H9 (cell line): Measurements from ENCODE around the gene MYO18B. TPM values are rescaled to one million over a fixed set of nuclear protein-coding genes. Genes with fewer than 3 reads are reported as not detected.

Experiments used
- DNase-seq: peaks from one replicate; pipeline ENCODE4 v3.0.0-alpha.2; 2017
- H2AFZ ChIP-seq: one replicate; pipeline ENCODE4 v1.6.1; 2013; ENCODE audit warnings: mild to moderate bottlenecking, low read length, control low read depth, moderate library complexity
- H2AK5ac ChIP-seq: 2 replicates; pipeline ENCODE4 v1.6.1; 2013; ENCODE audit warnings: low read length, control low read depth, mixed read lengths; ENCODE audit not compliant: insufficient read length
- H2BK120ac ChIP-seq: one replicate; pipeline ENCODE4 v1.6.1; 2013; ENCODE audit warnings: low read depth, mild to moderate bottlenecking, low read length, control low read depth, inconsistent platforms; ENCODE audit not compliant: poor library complexity, severe bottlenecking
- H2BK12ac ChIP-seq: 2 replicates; pipeline ENCODE4 v1.6.1; 2013; ENCODE audit warnings: low read length, control low read depth, mixed read lengths, low read depth; ENCODE audit not compliant: insufficient read length
- H2BK15ac ChIP-seq: 2 replicates; pipeline ENCODE4 v1.6.1; 2013; ENCODE audit warnings: low read depth, low read length, control low read depth
- H2BK20ac ChIP-seq: one replicate; pipeline ENCODE4 v1.6.1; 2013; ENCODE audit warnings: low read depth, mild to moderate bottlenecking, low read length, control low read depth, inconsistent platforms; ENCODE audit not compliant: poor library complexity, severe bottlenecking
- H2BK5ac ChIP-seq: 2 replicates; pipeline ENCODE4 v1.6.1; 2013; ENCODE audit warnings: low read length, control low read depth, mixed read lengths; ENCODE audit not compliant: insufficient read length
- H3K14ac ChIP-seq: 2 replicates; pipeline ENCODE4 v1.6.1; 2013; ENCODE audit warnings: low read length, control low read depth; ENCODE audit not compliant: insufficient read depth
- H3K18ac ChIP-seq: 2 replicates; pipeline ENCODE4 v1.6.1; 2013; ENCODE audit warnings: low read depth, mild to moderate bottlenecking, mixed read lengths, low read length, control low read depth; ENCODE audit not compliant: insufficient read length
- H3K23ac ChIP-seq: 2 replicates; pipeline ENCODE4 v1.6.1; 2013; ENCODE audit warnings: low read length, control low read depth, mixed read lengths, low read depth; ENCODE audit not compliant: insufficient read length
- H3K23me2 ChIP-seq: 2 replicates; pipeline ENCODE4 v1.6.1; 2013; ENCODE audit warnings: low read depth, mild to moderate bottlenecking, mixed read lengths, low read length, control low read depth; ENCODE audit not compliant: insufficient read length, poor library complexity, severe bottlenecking
- H3K27ac ChIP-seq: 2 replicates; pipeline ENCODE4 v1.5.1; 2013; ENCODE audit warnings: low read length, control low read depth, mixed read lengths, low read depth; ENCODE audit not compliant: insufficient read length
- H3K27me3 ChIP-seq: 2 replicates; pipeline ENCODE4 v1.6.1; 2013; ENCODE audit warnings: low read length, control low read depth, inconsistent platforms; ENCODE audit not compliant: insufficient read depth
- H3K4ac ChIP-seq: 2 replicates; pipeline ENCODE4 v1.6.1; 2013; ENCODE audit warnings: low read depth, mild to moderate bottlenecking, control low read depth, inconsistent platforms, low read length, moderate library complexity
- H3K4me1 ChIP-seq: 2 replicates; pipeline ENCODE4 v1.6.1; 2013; ENCODE audit warnings: low read length, control low read depth, inconsistent platforms; ENCODE audit not compliant: insufficient read depth
- H3K4me2 ChIP-seq: 2 replicates; pipeline ENCODE4 v1.6.1; 2013; ENCODE audit warnings: low read length, control low read depth, mixed read lengths; ENCODE audit not compliant: insufficient read length, insufficient read depth
- H3K56ac ChIP-seq: 2 replicates; pipeline ENCODE4 v1.6.1; 2013; ENCODE audit warnings: low read depth, mild to moderate bottlenecking, mixed read lengths, low read length, control low read depth; ENCODE audit not compliant: insufficient read length
- H3K79me1 ChIP-seq: 2 replicates; pipeline ENCODE4 v1.6.1; 2013; ENCODE audit warnings: low read depth, mild to moderate bottlenecking, moderate library complexity, low read length, control low read depth, inconsistent platforms; ENCODE audit not compliant: insufficient read depth, poor library complexity, severe bottlenecking
- H3K79me2 ChIP-seq: 2 replicates; pipeline ENCODE4 v1.6.1; 2013; ENCODE audit warnings: low read length, control low read depth, inconsistent platforms; ENCODE audit not compliant: insufficient read depth
- H3K9ac ChIP-seq: 2 replicates; pipeline ENCODE4 v1.6.1; 2013; ENCODE audit warnings: low read length, control low read depth, mixed read lengths; ENCODE audit not compliant: insufficient read length; ENCODE audit errors: extremely low read depth
- H3K9me3 ChIP-seq: one replicate; pipeline ENCODE4 v1.6.1; 2013; ENCODE audit warnings: low read depth, low read length, inconsistent platforms; ENCODE audit not compliant: control insufficient read depth
- H3T11ph ChIP-seq: one replicate; pipeline ENCODE4 v1.6.1; 2013; ENCODE audit warnings: mild to moderate bottlenecking, low read length, control low read depth, inconsistent platforms
- H4K20me1 ChIP-seq: one replicate; pipeline ENCODE4 v1.6.1; 2013; ENCODE audit not compliant: control insufficient read depth, insufficient read length, insufficient read depth
- H4K5ac ChIP-seq: 2 replicates; pipeline ENCODE4 v1.6.1; 2013; ENCODE audit warnings: low read depth, mild to moderate bottlenecking, mixed read lengths, low read length, control low read depth; ENCODE audit not compliant: insufficient read length
- H4K8ac ChIP-seq: replicated peaks from 2 replicates; pipeline ENCODE4 v1.6.1; 2013; ENCODE audit warnings: low read length, control low read depth, mixed read lengths, low read depth; ENCODE audit not compliant: insufficient read length
- H4K91ac ChIP-seq: 2 replicates; pipeline ENCODE4 v1.6.1; 2013; ENCODE audit warnings: low read depth, mild to moderate bottlenecking, moderate library complexity, mixed read lengths, low read length, control low read depth; ENCODE audit not compliant: insufficient read length
- H3K27ac Mint-ChIP-seq, 3 experiments: 2 replicates in 2 of 3; 3 replicates in 1 of 3; pipeline ENCODE4 v1.8.0; 2020 to 2021; ENCODE audit warnings: mixed read lengths in 3 of 3, mild to moderate bottlenecking in 1 of 3, moderate library complexity in 1 of 3
- H3K27me3 Mint-ChIP-seq: 2 replicates; pipeline ENCODE4 v1.8.0; 2021; ENCODE audit warnings: low read depth, mild to moderate bottlenecking, moderate library complexity, mixed read lengths
- H3K36me3 Mint-ChIP-seq, 3 experiments: 2 replicates in 2 of 3; 3 replicates in 1 of 3; pipeline ENCODE4 v1.8.0; 2020 to 2021; ENCODE audit warnings: low read depth in 3 of 3, mixed read lengths in 3 of 3; ENCODE audit not compliant: insufficient read depth in 1 of 3
- H3K4me1 Mint-ChIP-seq, 2 experiments: 2 replicates each; pipeline ENCODE4 v1.8.0; 2020; ENCODE audit warnings: mixed read lengths in 2 of 2
- H3K4me3 Mint-ChIP-seq, 2 experiments: 2 replicates in 1 of 2; 3 replicates in 1 of 2; pipeline ENCODE4 v1.8.0; 2020 to 2021; ENCODE audit warnings: mild to moderate bottlenecking in 2 of 2, mixed read lengths in 2 of 2, moderate library complexity in 1 of 2
- H3K9me3 Mint-ChIP-seq, 2 experiments: 2 replicates in 1 of 2; 3 replicates in 1 of 2; pipeline ENCODE4 v1.8.0; 2020; ENCODE audit warnings: mild to moderate bottlenecking in 2 of 2, mixed read lengths in 2 of 2, moderate library complexity in 1 of 2
- CTCF ChIP-seq: fragments of 200-600 bp; sonication (generic); conservative IDR thresholded peaks from 3 replicates; pipeline ENCODE4 v1.8.0; 2021; ENCODE audit warnings: antibody characterized with exemption, mild to moderate bottlenecking
- WGBS: extraction: QIAGEN DNeasy Blood & Tissue Kit; methylation state at CpG from one replicate; pipeline ENCODE4 v1.1.7; 2013; ENCODE audit warnings: missing lambda C conversion rate, low lambda C conversion rate, mixed read lengths; ENCODE audit not compliant: insufficient read length; ENCODE audit errors: extremely low coverage; 5-methylcytosine and 5-hydroxymethylcytosine counted together
- total RNA-seq: library from RNA; stranded (reverse); gene quantifications from 2 replicates; pipeline ENCODE4 v1.2.1, GENCODE V29; 2021

MYO18B gene
- total RNA-seq, 1 experiment from 2014 or later: 0.46 TPM

DNA sequence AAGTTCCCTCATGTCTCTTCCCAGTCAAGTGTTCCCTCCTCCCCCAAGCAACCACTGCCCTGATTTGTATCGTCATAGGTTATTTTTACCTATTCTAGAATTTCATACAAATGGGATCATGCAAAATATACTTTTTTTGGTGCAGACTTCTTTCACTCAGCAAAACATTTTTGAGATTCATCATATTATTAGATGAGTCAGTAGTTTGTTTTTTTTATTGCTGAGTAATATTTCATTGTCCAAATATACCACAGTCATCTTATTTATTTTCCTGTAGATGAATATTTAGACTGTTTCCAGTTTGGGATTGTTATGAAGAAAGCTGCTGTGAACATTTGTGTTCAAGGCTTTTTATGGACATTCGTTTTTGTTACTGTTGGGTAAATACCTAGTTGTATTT is 301.0 kb downstream of the MYO18B start:
- Mint-ChIP-seq H3K27me3 (peaks cover 3% of the 10 kb centered on the region), H3K4me3 (no peak overlapping the region), H3K36me3 (no peaks in the 10 kb centered on the region), H3K27ac (0 out of 7 replicates have a peak overlapping the region, but pooled peaks of 1 of the 3 experiments have one; percentile 23), H3K9me3 (no peaks in the 10 kb centered on the region; a peak in 2 of 5 replicates), H3K4me1 (peaks cover 17% of the 10 kb centered on the region in 2 experiments)
- Histone ChIP-seq H3T11ph (no peak overlapping the region), H2AK5ac (no peak overlapping the region), H2BK12ac (no peak overlapping the region), H3K9ac (no peak overlapping the region), H3K14ac (no peak overlapping the region), H2BK5ac (no peak overlapping the region), H4K91ac (no peak overlapping the region), H3K4me1 (no peaks in the 10 kb centered on the region), H3K79me1 (no peaks in the 10 kb centered on the region), H4K5ac (no peak overlapping the region), H2AFZ (no peak overlapping the region), H3K4ac (no peak overlapping the region), H3K23me2 (no peaks in the 10 kb centered on the region), H4K20me1 (no peaks in the 10 kb centered on the region), H3K27ac (no peak overlapping the region), H2BK120ac (no peak overlapping the region), H2BK20ac (no peak overlapping the region), H3K79me2 (no peaks in the 10 kb centered on the region), H3K4me2 (no peak overlapping the region), H4K8ac (no peak overlapping the region), H3K27me3 (no peaks in the 10 kb centered on the region), H3K23ac (no peak overlapping the region), H3K18ac (no peak overlapping the region), H3K56ac (no peak overlapping the region), H3K9me3 (no peaks in the 10 kb centered on the region), H2BK15ac (no peak overlapping the region)
- TF ChIP-seq CTCF: no peak
- DNase-seq: no peak
- WGBS: no CpG with 5 or more reads among the region's 2 CpGs
